ENCODE results near the gene SIRT5. TPM values are rescaled to one million over a fixed set of nuclear protein-coding genes. Genes with fewer than 3 reads are reported as not detected.
A peak's percentile ranks its signal among the peaks of the same experiment; 100 is the strongest.

SIRT5 gene
- polyA plus RNA-seq, 2 of the 4 experiments (the other 2 are of a cell fraction): 5.1 to 7.8 TPM

DNA sequence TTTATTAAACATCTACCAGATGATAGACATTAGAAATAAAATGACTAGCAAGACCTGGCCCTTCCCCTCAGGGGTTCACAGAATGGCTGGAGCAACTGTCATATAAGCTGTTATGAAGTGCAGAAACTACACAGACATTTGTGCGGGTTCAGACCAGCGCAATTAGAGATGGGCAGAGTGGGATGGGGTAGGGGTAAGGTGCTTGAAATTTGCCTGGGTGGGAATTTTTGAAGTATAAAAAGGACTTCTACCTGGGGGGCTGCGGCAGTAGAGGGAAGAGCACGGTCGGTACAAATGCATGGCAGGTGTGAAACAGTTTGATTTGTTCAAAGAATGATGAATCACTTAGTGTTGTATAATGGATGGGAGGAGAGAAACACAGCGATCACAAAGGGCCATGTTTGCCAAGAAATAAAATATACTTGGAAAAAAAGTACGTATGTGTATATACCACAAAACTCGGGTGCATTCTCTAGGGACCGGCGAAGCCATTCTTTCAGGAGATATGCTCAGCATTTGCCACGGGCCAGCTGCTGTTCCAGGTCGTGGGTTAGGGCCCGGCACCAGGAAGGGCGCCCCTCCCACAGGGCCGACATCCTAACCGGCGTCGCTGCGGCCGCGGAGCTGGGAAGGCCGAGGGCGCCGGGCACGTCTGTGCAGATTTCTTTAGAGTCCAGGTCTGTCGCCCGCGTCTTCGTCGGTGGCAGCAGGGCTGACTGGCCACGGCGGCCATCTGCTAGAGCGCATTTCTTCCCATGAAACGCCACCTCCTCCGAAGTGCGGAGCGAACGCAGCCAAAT is 39.9 kb downstream of the SIRT5 start:
- CTCF ChIA-PET: interaction anchor here (0.7 to 4.1 kb wide), 12 partner anchors 10 to 420 kb away, joined by 3 to 22 read pairs (median 4); partner anchors contain the start of gene SIRT5
- POLR2A ChIA-PET: interaction anchor here (0.8 to 2.4 kb wide), 14 partner anchors 7 to 312 kb away, joined by 3 to 40 read pairs (median 4); partner anchors contain the start of genes GFOD1, MCUR1, RANBP9 and SIRT5
- WGBS (ENCODE audit: missing lambda C conversion rate): 6% methylated on average over 17 of the region's 38 CpGs
- H3K4me1 ChIP-seq: peaks cover 10% of the 10 kb centered on the region; the same call in 2 of the 3 replicates
- H3K27ac ChIP-seq: peak overlapping the region; percentile 84 to 99
- ATAC-seq (peak; percentile 67 to 72), DNase-seq (ENCODE audit: low read depth in 1 of 2, low spot score in 1 of 2) (peak in 1 of 2 experiments; percentile 23), FAIRE-seq (no peak)
- TF ChIP-seq HOXB5 (CRISPR knock-in tag; IDR thresholded peaks at IDR 0.05) (no peak), CHD2 (IDR thresholded peaks at IDR 0.05; ENCODE audit: low read length, partially characterized antibody) (no peak), ZC3H11A (IDR thresholded peaks at IDR 0.05) (no peak), BHLHE40 (IDR thresholded peaks at IDR 0.05; ENCODE audit: low read depth, low read length) (no peak), ELK1 (IDR thresholded peaks at IDR 0.05; ENCODE audit: low read depth, low read length) (no peak), PHF8 (IDR thresholded peaks at IDR 0.05; ENCODE audit: borderline replicate concordance, low read depth) (peak; percentile 49; the same call in 1 of the 2 replicates)
- H3K9me3 ChIP-seq: no peaks in the 10 kb centered on the region
- peak overlapping the region; percentile 84 for H3K4me2 ChIP-seq
- H3K4me3 ChIP-seq: peak overlapping the region; percentile 94

DNA sequence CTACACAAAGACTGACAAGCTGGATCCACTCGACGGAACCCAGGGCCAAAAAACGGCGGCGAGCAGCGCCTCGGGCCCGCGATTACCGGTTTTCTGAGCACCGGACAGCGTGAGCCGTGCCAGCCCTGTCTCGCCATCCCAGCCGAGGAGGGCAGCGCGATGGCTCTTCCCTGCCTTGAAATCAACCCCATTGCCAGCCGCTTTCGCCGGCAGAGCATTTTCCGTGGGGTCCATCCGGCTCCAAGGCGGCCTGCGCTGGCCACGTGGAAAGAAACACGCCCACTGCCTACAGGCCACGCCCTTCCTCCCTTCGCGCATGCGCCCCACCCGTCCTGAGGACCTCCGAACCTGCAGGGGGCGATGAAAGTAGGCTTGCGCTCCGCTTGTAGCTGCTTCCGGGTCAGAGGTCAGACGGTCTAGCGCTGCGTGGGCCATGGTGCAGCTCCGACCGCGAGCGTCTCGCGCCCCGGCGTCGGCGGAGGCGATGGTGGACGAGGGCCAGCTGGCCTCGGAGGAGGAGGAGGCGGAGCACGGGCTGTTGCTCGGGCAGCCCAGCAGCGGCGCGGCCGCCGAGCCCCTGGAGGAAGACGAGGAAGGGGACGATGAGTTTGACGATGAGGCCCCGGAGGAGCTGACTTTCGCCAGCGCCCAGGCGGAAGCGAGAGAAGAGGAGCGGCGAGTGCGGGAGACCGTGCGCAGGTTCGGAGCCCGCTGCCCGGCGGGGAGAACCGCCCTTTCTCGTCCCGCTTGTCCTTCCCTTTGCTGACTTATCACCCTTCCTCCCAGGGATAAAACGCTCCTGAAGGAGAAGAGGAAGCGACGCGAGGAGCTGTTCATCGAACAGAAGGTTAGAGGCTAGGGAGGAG is 40.8 kb downstream of the SIRT5 start, which contains the start of gene NOL7:
Gene NOL7, plus strand, starts transcription at position 410 of the 866 bp plus-strand sequence. Its CDS starts 24 bp downstream, at position 434.
- ChIA-PET CTCF (interaction anchor here (0.6 to 4.1 kb wide), 25 partner anchors 9 to 421 kb away, joined by 3 to 22 read pairs (median 3); partner anchors contain the start of gene SIRT5), POLR2A (interaction anchor here (0.7 to 2.4 kb wide), 16 partner anchors 8 to 476 kb away, joined by 3 to 40 read pairs (median 4); partner anchors contain the start of genes GFOD1, MCUR1, RANBP9 and SIRT5)
- no peak for FAIRE-seq
- H3K4me1 ChIP-seq: peaks cover 10% of the 10 kb centered on the region; the same call in 2 of the 3 replicates
- peak; percentile 87 to 95 for ATAC-seq
- 2% methylated on average over 27 of the region's 85 CpGs for WGBS (ENCODE audit: missing lambda C conversion rate)
- peak within 1 kb of the TSS; percentile 84 for H3K4me2 ChIP-seq
- TF ChIP-seq ZNF302 (CRISPR knock-in tag; IDR thresholded peaks at IDR 0.05): no peak
- TF ChIP-seq HOXB13 (CRISPR knock-in tag; IDR thresholded peaks at IDR 0.05; ENCODE audit: low read depth): no peak
- no peak for TF ChIP-seq MAFK (IDR thresholded peaks at IDR 0.05; ENCODE audit: partially characterized antibody)
- TF ChIP-seq RAD21 (conservative IDR thresholded peaks at IDR 0.05 in 1 of 2, IDR thresholded peaks at IDR 0.05 in 1 of 2): peak in 1 of 2 experiments; percentile 12; a peak in 1 of 5 replicates
- peak; percentile 69 for TF ChIP-seq POLR2A (IDR thresholded peaks at IDR 0.05; ENCODE audit: low read length)
- TF ChIP-seq MYC (IDR thresholded peaks at IDR 0.05; ENCODE audit: borderline replicate concordance, low read length): peak; percentile 98
- TF ChIP-seq, protein P1, sequence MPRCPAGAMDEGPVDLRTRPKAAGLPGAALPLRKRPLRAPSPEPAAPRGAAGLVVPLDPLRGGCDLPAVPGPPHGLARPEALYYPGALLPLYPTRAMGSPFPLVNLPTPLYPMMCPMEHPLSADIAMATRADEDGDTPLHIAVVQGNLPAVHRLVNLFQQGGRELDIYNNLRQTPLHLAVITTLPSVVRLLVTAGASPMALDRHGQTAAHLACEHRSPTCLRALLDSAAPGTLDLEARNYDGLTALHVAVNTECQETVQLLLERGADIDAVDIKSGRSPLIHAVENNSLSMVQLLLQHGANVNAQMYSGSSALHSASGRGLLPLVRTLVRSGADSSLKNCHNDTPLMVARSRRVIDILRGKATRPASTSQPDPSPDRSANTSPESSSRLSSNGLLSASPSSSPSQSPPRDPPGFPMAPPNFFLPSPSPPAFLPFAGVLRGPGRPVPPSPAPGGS (IDR thresholded peaks at IDR 0.05): peak; percentile 76
- TF ChIP-seq, protein P2, sequence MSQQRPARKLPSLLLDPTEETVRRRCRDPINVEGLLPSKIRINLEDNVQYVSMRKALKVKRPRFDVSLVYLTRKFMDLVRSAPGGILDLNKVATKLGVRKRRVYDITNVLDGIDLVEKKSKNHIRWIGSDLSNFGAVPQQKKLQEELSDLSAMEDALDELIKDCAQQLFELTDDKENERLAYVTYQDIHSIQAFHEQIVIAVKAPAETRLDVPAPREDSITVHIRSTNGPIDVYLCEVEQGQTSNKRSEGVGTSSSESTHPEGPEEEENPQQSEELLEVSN (IDR thresholded peaks at IDR 0.05; ENCODE audit: borderline replicate concordance, low read depth): peak; percentile 82
- TF ChIP-seq, protein P3, sequence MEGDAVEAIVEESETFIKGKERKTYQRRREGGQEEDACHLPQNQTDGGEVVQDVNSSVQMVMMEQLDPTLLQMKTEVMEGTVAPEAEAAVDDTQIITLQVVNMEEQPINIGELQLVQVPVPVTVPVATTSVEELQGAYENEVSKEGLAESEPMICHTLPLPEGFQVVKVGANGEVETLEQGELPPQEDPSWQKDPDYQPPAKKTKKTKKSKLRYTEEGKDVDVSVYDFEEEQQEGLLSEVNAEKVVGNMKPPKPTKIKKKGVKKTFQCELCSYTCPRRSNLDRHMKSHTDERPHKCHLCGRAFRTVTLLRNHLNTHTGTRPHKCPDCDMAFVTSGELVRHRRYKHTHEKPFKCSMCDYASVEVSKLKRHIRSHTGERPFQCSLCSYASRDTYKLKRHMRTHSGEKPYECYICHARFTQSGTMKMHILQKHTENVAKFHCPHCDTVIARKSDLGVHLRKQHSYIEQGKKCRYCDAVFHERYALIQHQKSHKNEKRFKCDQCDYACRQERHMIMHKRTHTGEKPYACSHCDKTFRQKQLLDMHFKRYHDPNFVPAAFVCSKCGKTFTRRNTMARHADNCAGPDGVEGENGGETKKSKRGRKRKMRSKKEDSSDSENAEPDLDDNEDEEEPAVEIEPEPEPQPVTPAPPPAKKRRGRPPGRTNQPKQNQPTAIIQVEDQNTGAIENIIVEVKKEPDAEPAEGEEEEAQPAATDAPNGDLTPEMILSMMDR (IDR thresholded peaks at IDR 0.05): peak; percentile 55
- TF ChIP-seq, protein P4, sequence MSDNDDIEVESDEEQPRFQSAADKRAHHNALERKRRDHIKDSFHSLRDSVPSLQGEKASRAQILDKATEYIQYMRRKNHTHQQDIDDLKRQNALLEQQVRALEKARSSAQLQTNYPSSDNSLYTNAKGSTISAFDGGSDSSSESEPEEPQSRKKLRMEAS (IDR thresholded peaks at IDR 0.05): peak; percentile 99
- TF ChIP-seq JUN (IDR thresholded peaks at IDR 0.05): peak; percentile 72 to 90; a peak in 4 of 5 replicates
- peak; percentile 36; the same call in 1 of the 2 replicates for TF ChIP-seq PHF8 (IDR thresholded peaks at IDR 0.05; ENCODE audit: borderline replicate concordance, low read depth)
- TF ChIP-seq, protein P5, sequence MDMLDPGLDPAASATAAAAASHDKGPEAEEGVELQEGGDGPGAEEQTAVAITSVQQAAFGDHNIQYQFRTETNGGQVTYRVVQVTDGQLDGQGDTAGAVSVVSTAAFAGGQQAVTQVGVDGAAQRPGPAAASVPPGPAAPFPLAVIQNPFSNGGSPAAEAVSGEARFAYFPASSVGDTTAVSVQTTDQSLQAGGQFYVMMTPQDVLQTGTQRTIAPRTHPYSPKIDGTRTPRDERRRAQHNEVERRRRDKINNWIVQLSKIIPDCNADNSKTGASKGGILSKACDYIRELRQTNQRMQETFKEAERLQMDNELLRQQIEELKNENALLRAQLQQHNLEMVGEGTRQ (IDR thresholded peaks at IDR 0.05): peak; percentile 49
- peak; percentile 77 to 98 for DNase-seq (ENCODE audit: low read depth in 1 of 2, low spot score in 1 of 2)
- H3K4me3 ChIP-seq: peak within 1 kb of the TSS; percentile 94
- H3K9me3 ChIP-seq: no peaks in the 10 kb centered on the region
- H3K27ac ChIP-seq: peak within 1 kb of the TSS; percentile 84 to 99

All from A549 (cell line).